ENCODE data around the gene EMC8.

DNA sequence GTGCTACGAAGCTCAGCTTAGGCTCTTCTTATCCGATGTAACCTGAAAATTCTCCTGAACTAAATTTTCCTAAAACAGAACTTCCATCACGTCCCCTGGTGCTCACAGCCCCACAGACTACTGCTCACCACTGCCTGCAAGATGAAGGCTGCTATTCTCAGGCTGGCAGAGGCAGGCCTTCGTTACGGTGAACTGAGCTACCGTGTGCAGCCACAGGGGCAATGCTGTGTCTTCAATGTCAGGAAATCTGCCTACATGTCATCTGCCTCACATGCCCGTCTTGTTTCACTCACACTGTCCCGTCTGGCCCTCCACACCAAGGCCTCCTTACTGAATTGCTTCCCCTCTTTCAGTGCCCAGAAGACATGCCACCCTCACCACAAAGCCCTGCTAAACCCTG lies 15.9 kb downstream of the EMC8 start:
- TF ChIP-seq EZH2 (IDR thresholded peaks at IDR 0.05) (no peak), POLR2AphosphoS5 (IDR thresholded peaks at IDR 0.05; ENCODE audit: borderline replicate concordance, low read depth, low read length) (no peak)

All from SK-N-MC (cell line).